Stimulated activated CD4-positive, alpha-beta T cell treated with anti-CD3 and anti-CD28 coated beads, Interleukin-12 subunit alpha, Interleukin-12 subunit beta, amount 100 ng/mL, for 4 hours (primary cell): ENCODE results near the gene OTOA.
"Not testable (repeated sequence)": the region's sequence is repeated elsewhere in the genome, so short reads cannot be mapped to it uniquely, and the experiment has no call there.

Source experiments
- DNase-seq: peaks from one replicate; pipeline ENCODE4 v3.0.0-alpha.2; 2020

The OTOA gene

DNA sequence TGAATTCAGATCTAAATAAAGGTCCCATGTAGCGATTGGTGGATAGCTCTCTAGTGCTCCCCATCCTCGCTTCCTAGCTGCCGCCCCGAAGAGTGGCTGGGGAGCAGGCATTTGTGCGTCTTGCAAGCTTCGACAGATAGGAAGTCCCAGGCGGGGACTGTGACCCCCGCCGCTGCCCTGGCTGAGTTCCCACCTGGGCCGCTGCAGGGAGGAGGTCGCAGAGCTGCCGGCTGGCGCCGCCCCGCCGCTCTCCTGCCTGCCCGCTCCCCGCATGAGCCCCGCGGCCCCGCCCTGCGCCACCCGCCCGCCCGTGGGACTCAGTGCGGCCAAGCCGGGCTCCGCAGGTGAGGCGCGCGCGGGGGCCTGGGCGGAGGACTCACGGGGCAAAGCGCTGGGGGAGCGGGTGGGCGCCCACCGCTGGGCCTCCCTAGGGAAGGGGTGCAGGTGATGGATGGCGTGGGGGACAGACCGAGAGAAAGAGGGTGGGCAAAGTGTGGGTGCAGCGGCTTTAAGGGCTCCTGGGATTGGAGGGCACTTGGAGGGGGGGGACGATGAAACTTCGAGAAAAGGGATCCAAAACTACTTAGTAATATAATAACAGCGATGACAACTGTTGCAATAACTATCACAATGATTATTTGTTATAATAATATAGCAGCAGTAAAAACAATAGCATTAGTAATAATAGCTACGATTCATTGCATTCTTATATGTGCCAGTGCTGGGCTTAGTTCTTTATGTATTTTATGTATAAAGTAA is at the start of gene OTOA:
TSS of gene OTOA (plus strand) at position 80 of the 759 bp plus-strand sequence. CDS start 14,547 bp downstream, outside the sequence.
- DNase-seq = peak; percentile 23

DNA sequence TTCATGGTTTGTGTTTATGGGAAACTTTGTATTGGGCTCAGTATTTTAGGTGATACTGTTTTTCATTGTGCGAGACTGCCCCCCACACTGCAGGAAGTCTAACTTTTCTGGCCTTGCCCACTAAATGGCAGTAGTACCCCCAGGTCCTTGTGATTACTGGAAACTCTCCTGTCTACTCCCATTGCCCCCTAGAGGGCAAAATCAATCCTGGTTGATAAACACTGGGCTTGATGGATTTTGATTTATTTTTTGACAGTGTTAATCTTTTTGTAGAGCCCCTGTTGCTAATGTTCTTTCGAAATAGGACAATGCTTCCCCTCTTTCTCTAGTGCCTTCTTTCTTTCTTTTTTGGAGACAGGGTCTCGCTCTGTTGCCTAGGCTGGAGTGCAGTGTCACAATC is 48.9 kb upstream of the OTOA start:
- no peak for DNase-seq

DNA sequence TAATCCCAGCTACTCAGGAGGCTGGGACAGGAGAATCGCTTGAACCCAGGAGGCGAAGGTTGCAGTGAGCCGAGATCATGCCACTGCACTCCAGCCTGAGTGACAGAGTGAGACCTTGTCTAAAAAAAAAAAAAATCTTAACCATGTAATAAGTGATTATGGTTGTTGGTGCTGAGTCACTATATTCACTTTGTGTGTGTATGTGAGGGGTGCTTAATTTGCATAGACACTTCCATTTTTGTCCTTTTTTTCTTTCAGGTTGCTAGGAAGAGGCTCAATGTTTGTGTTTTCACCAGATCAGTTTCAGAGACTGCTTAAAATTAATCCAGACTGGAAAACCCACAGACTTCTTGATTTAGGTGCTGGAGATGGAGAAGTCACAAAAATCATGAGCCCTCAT is 46.2 kb upstream of the OTOA start:
- DNase-seq = no peak

DNA sequence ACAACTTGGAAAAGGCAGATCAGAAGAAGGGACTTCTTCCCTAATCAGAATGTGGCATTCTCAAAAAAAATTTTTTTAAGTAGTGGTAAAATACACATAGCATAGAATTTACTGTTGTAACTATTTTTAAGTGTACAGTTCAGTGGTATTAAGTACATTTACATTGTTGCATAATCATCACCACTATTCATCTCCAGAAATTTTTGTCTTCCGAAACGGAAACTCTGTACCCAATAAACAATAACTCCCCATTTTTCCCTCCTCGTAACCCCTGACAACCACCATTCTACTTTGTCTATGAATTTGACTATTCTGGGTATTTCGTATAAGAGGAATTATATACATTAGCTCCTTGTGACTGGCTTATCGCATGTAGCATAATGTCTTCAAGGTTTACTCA is 45.5 kb upstream of the OTOA start:
- no peak for DNase-seq

DNA sequence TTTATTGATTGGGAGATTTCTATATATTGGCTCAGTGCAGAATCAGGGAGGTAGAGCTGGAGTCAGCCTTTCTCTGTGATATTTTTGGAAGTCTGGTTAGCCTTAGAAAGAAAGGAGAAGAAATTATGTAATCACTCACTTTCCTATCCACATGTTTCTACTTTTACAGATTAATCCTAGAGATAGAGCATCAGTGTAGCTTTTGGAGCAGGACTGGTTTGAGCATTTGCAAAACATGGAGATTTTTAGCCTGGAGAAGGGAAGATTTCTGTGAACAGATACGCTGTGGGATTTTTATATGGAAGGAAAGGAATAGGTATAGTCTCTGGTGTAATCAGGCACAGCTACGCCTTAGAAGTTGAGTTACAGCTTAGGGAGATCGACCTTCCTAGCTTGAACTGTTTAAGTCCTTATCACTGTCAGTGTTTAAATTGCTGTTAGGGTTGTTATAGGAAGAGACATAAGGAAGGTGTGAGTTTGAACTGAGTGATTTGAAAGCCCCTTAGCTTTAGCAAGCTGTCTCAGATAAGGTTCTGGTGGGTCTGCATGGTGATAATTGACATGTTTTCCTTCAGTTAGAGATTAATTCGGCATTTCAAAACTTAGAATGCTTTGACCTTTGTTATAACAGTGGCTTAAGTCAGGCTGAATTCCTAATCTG is 43.9 kb upstream of the OTOA start:
- no peak for DNase-seq

DNA sequence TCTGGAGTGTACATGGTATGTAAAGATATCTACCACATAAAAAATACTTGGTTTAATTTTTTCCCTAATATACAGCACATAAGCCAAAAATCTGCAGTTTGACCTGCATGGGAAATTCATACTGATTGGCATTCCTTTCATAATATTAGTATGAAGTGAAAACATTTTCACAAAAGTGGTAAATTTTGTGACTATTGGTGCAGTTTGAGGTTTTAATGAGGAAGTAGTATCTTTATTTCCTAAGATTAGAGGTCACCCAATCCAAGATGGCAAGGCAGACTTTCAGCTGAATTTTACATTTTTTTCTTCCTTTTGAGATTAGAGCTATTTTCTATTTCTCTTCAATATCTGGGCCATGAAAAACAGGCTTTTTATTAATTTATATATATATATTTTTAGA is 43.2 kb upstream of the OTOA start:
- no peak for DNase-seq

DNA sequence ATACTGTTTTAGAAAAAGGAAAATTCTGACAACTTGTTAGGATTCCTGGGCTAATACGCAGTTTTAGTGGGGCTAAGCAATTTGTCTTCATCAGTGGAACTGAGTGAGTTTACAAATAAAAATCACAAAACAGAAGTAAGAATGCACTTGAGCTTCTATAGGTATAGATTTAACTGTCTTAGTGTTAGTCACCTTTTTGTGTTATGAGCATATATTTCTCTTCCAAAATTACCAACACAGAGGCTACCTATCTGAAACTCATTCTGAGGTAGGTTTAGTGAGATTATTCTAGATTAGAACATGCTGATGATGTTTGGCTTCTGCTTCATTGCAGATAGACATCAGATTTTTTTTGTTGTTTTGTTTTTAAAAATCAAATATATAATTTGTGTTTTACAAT is 41.2 kb upstream of the OTOA start:
- no peak for DNase-seq

DNA sequence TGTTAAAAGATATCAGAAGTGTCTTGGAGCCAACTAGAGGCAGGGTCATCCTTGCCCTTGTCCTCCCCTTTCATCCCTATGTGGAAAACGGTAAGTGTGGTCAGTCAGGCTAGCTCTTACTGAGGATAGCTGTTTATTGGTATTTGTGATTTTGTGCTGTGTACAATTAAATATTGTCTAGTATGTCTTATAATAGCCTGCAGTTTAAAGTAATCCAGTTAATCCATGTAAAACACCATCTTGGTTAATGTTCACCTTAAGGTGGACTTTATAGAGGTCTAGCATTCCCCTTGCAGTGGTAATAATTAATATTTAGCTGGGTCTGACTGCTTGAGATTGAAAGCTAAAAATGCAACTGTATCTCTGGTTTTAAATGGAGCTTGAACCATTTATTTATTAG is 38.7 kb upstream of the OTOA start:
- no peak for DNase-seq

DNA sequence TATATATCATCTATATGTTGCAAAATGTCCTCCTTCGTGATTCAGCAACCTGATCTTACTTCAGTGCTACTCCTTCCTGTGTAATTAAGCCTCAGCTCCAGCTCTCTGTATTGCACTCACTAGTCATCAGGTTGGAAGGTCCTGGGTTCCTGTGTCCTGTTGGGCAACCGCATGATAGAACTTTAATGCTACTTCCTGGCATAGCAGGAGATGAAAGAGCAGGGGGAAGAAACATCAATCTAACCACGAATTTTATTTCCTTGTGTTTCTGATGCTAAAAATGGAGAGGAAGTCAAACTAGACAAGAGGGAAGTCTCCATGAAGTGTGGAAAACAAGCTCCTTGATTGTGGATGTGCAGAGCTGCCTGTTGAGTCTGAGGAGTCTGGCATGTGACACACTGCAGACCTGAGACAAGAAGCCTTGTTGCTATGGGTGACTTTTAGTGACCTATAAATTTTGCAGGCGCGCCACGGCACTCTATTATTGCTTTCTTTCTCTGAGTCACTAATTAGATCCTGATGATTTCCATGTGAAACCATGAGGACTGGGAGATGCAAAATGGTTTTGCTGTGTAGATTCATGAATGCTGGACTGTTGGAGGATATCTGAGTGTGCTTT is 37.0 kb upstream of the OTOA start:
- DNase-seq = no peak

DNA sequence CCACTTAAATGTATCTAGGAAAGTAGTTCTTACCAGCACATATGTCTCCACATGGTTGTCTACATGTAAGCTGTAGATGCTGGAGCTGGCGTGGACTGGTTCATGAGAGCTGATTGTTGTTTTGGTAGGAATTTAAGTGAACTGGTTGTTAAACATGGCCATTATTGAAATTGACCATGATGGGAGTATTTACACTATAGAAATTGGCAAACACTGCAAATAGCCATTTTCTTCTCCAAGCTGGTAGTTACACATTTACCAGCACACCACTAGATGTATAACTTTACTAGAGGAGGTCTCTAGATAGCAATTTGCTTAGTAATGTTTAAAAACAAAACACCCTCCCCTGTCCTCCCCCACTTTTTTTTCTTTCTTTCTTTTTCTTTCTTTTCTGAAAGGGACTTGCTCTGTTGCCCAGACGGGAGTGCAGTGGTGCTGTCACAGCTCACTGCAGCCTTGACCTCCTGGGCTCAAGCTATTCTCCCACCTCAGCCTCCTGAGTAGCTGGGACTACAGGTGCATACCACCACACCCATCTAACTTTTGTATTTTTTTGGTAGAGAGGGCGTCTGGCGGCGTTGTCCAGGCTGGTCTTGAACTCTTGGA is 35.5 kb upstream of the OTOA start:
- no peak for DNase-seq

DNA sequence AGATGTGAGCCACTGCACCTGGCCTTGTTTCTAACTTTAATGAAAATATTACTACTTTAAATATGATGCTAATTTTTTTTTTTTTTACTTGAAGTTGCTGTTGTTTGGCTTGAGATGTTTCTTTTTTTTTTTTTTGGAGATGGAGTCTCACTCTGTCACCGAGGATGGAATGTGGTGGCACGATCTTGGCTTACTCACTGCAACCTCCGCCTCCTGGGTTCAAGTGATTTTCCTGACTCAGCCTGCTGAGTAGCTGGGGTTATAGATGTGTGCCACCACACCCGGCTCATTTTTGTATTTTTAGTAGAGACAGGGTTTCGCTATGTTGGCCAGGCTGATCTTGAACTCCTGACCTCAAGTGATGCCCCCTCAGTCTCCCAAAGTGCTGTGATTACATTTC is 35.0 kb upstream of the OTOA start:
- no peak for DNase-seq

DNA sequence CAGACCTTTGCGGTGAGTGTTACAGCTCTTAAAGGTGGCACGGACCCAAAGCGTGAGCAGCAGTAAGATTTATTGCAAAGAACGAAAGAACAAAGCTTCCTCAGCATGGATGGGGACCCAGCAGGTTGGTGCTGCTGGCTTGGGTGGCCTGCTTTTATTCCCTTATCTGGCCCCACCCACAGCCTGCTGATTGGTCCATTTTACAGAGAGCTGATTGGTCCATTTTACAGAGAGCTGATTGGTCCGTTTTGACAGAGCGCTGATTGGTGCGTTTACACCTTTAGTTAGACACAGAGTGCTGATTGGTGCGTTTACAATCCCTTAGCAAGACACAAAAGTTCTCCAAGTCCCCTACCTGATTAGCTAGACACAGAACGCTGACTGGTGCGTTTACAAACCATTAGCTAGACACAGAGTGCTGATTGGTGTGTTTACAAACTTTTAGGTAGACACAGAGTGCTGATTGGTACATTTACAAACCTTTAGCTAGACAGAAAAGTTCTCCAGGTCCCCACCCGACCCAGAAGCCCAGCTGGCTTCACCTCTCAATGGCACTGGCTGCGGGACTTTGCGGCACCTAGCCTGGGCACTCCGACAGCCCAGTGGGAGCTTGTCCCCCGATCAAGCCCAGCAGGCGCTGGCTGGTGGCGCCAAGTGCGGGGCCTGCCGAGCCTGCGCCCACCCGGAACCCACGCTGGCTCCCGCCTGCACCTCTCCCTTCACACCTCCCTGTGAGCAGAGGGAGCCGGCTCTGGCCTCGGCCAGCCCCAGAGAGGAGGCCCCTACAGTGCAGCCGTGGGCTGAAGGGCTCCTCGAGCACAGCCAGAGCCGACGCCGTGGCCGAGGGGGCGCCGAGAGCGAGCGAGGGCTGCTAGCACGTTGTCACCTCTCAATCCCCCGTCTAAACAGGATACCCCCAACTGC is 33.9 kb upstream of the OTOA start:
- DNase-seq = not testable (repeated sequence)

DNA sequence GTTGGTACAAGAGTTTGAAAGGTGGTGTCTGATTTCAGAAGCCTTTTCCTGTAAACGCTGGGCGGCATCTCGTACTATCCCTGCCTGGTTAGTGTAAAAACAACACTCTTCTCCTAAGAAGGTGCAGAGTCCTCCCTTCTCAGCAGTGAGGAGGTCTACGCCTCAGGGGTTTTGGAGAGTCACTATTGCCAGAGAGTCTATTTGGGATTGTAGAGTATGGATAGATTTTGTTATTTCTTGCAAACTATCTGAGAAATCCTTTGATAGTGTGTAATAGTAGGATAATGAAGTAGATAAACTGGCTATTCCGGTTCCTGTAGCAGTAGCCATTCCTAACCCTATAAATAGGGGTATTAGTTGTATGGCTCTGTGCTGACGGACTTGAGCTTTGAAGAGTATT is 32.9 kb upstream of the OTOA start:
- not testable (repeated sequence) for DNase-seq

DNA sequence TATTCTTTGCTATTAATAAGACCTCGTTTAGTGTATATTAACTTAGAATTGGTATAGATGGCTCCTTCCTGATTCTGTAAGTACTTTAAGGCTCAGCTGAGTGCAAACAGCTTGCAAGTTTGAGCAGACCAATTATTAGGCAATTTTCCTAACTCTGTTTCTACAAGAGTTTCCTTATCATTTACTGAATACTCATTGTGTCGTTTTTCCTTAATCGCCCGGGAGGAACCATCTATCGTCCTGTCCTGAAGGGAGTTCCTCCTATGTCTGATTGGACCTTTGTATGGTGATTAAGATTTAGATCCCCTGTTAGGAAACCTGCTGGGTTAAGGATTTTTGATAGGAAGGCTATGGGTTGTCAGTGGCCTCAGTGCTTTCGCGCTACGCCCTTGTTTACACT is 32.4 kb upstream of the OTOA start:
- not testable (repeated sequence) for DNase-seq

DNA sequence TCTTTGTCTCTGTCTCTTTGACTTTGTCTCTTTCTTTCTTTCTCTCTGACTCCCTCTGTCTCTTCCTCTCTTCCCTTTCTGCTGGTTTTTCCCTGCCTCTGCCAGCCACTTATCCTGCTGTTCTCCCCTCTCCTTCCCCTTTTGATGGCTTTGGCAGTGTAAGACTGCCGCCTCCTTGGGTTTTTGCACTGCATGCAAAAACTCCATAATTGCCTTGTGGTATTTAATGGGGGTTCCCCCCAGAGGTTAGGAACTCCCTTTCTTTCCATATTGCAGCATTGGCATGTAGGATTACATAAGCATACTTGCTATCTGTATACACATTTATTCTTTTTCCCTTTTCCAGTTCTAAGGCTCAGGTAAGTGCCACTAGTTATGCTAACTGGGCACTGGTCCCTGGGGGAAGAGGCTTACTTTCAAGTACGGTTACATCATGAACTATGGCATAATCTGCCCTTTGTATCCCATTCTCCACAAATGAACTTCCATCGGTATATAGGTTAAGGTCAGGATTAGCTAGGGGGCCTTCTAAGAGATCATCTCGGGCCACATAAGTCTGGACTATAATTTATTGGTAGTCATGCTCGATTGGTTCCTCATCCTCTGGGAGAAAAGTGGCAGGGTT is 31.7 kb upstream of the OTOA start:
- DNase-seq = not testable (repeated sequence)

DNA sequence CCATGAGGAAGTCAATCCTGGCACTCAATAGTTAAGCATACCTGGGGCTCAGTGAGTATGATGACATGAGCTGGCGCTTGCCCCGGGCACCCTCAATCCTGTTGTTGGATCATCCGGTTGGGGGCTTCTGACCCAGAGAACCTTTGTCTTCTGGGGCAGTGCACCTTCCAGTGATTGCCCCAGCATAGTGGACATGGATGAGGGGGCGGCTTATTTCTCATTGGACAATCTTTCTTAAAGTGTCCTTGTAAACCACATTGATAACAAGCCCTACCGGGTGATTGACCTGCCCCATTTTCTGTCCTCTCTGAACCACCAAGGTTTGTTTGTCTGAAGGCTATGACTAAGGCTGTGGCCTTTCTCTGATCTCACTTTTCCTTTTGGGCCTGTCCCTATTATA is 29.6 kb upstream of the OTOA start:
- DNase-seq = no peak

DNA sequence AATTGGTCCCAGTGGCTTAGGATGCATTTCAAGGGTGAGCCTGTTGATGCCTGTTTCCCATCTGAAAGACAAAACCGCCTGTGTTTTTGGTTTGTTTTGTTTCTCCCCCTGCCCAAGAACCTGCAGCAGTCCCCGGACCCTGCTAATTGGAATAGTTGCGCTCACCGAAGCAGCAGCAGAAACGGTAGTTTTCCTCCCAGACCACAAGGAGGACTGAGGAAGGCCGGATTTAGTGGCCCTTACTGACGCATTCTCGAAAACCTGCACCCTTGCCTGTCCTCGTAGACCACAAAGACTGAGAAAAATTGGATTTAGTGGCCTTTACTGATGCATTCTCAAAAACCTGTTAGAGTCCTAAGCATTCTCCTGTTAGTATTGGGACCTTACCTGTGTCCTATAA is 28.1 kb upstream of the OTOA start:
- DNase-seq = not testable (repeated sequence)

DNA sequence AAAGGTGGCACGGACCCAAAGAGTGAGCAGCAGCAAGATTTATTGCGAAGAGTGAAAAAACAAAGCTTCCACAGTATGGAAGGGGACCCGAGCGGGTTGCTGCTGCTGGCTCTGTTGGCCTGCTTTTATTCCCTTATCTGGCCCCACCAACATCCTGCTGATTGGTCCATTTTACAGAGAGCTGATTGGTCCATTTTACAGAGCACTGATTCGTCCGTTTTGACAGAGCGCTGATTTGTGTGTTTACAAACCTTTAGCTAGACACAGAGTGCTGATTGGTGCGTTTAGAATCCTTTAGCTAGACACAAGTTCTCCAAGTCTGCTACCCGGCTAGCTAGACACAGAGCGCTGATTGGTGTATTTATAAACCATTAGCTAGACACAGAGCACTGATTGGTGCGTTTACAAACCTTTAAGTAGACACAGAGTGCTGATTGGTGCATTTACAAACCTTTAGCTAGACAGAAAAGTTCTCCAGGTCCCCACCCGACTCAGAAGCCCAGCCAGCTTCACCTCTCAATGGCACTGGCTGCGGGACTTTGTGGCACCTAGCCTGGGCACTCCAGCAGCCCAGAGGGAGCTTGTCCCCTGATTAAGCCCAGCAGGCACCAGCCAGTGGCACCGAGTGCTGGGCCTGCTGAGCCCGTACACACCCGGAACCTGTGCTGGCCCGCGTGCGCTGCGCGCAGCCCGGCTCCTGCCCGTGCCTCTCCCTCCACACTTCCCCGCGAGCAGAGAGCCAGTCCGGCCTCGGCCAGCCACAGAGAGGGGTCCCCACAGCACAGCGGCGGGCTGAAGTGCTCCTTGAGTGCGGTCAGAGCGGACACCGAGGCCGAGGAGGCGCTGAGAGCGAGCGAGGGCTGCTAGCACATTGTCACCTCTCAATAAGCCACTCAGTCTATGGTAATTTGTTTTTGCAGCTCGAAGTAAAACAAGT is 26.5 kb upstream of the OTOA start:
- DNase-seq = no peak

DNA sequence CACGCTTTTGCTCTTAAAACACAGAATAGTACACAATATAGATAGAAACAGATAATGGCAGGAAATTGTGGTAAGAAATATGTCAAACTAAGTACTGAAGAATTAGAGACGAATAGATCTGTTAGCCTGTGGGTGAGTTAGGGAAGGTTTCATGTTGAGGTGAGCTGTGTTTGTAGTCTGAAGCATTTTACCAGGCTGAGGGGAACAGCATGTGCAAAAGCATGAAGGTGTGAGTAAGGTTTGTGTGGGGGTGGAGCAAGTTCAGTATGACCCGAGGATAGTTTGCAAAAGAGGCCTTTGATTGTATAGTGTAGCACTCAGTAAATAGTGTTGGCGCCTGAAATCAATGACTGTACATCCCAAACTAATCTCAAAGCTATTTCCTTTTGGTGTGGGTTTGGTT is 25.2 kb upstream of the OTOA start:
- no peak for DNase-seq

DNA sequence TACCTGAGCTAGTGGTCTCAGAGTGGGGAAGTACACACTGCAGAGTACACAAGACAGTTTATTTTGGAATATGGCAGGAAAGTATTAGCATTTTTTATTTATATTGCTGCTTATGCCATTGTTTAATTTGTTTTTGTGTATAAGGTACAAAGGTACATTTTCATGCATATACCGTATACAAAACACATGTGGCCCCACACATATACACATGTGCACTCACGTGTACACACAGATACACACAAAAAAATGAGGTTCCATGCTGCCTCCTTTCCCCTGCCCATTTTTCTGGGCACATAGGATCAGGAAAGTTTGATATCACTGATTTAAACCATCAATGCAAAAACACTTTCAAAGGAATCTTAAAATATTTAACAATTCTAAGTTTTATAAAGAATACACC is 24.3 kb upstream of the OTOA start:
- DNase-seq = no peak

DNA sequence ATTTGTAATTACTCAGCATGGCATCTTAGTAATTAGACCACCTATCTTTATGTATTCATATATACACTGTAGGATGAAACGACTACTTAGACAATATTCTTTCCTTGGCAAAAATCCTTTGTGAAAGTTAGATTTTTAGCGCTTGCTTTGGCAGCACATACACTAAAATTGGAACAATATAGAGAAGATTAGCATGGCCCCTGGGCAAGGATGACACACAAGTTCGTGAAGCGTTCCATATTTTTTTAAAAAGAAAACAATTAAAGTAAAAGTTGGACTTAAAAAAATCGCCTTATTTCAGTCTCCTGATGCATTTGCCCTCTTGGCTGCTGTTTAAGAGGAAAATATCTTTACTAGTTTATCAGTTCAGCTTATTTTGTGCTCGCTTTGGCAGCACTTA is 21.9 kb upstream of the OTOA start:
- no peak for DNase-seq
